AG04450 (cell line): ENCODE data around the gene MYLK. TPM values are rescaled to one million over a fixed set of nuclear protein-coding genes. Genes with fewer than 3 reads are reported as not detected.
A peak's percentile ranks its signal among the peaks of the same experiment; 100 is the strongest.

Source experiments
- CTCF ChIA-PET: fragments of 300-600, 350-600 bp; formaldehyde crosslinking; extraction: SDS; loops from one replicate; lab custom pipeline; 2022; ENCODE audit warnings: antibody characterized with exemption, inconsistent platforms; lab: Charles Lee
- POLR2A ChIA-PET: fragments of 350-600 bp; formaldehyde crosslinking; extraction: SDS; loops from one replicate; lab custom pipeline; 2021; ENCODE audit warnings: antibody characterized with exemption, inconsistent platforms; lab: Yijun Ruan, JAX
- DNase-seq: peaks from one replicate; pipeline ENCODE4 v3.0.0-alpha.2; 2011; ENCODE audit warnings: low read depth, low spot score
- H3K27ac ChIP-seq: one replicate; pipeline ENCODE4 v1.5.1; 2012; ENCODE audit warnings: low read depth, low read length, control low read depth
- H3K27me3 ChIP-seq: one replicate; pipeline ENCODE4 v1.6.0; 2012; ENCODE audit warnings: low read length; ENCODE audit not compliant: control insufficient read depth, insufficient read depth
- H3K4me3 ChIP-seq: 2 replicates; pipeline ENCODE4 v1.5.1; 2011; ENCODE audit warnings: mild to moderate bottlenecking, low read depth, low read length, control low read depth
- H3K9me3 ChIP-seq: 2 replicates; pipeline ENCODE4 v1.5.1; 2012; ENCODE audit warnings: low read length; ENCODE audit not compliant: control insufficient read depth, insufficient read depth
- CTCF ChIP-seq: IDR thresholded peaks from 2 replicates; pipeline ENCODE4 v1.5.1; 2011; ENCODE audit warnings: low read depth, low read length, control low read depth, inconsistent platforms
- polyA plus RNA-seq: library from polyadenylated mRNA; depleted of rRNA; stranded (reverse); fragments of >200 nt; gene quantifications from 2 replicates; pipeline ENCODE4 v1.2.3, GENCODE V29; 2011

The MYLK gene
- polyA plus RNA-seq, 1 experiment = 1,320 TPM

GRCh38 chr3:123642957-123643330 lies 241.2 kb downstream of the MYLK start:
- Histone ChIP-seq H3K9me3 (no peaks in the 10 kb centered on the region), H3K27ac (peak overlapping the region; percentile 23), H3K4me3 (no peak overlapping the region), H3K27me3 (no peaks in the 10 kb centered on the region)
- ChIA-PET POLR2A (no interaction called here), CTCF (interaction anchor here (0.9 to 5.5 kb wide), 27 partner anchors 9 to 390 kb away, joined by 3 to 112 read pairs (median 6); partner anchors contain the start of genes HACD2 and KALRN)
- TF ChIP-seq CTCF = no peak
- DNase-seq = no peak

- peak; percentile 89 for TF ChIP-seq CTCF
- Histone ChIP-seq H3K27me3 (no peaks in the 10 kb centered on the region), H3K9me3 (no peaks in the 10 kb centered on the region), H3K4me3 (no peak overlapping the region), H3K27ac (no peak overlapping the region)
- peak; percentile 86 for DNase-seq
- ChIA-PET CTCF (interaction anchor here (0.6 to 5.5 kb wide), 40 partner anchors 9 to 391 kb away, joined by 3 to 112 read pairs (median 5); partner anchors contain the start of genes HACD2 and KALRN), POLR2A (interaction anchor here (0.6 kb wide), 1 partner anchor 76 kb away, joined by 3 read pairs; no protein-coding TSS in a partner anchor)
Observed at GRCh38 chr3:123642182-123642956, 241.8 kb downstream of the MYLK start.

GRCh38 chr3:123641505-123641904 lies 242.6 kb downstream of the MYLK start:
- no peaks in the 10 kb centered on the region for H3K27me3 ChIP-seq
- H3K4me3 ChIP-seq = no peak overlapping the region
- no peak for DNase-seq
- TF ChIP-seq CTCF = no peak
- H3K9me3 ChIP-seq = no peaks in the 10 kb centered on the region
- ChIA-PET CTCF (interaction anchor here (0.9 to 5.5 kb wide), 27 partner anchors 8 to 392 kb away, joined by 3 to 112 read pairs (median 7); partner anchors contain the start of gene KALRN), POLR2A (no interaction called here)
- H3K27ac ChIP-seq = peak overlapping the region; percentile 31

GRCh38 chr3:123640740-123641462 lies 243.2 kb downstream of the MYLK start:
- no peak for DNase-seq
- H3K27ac ChIP-seq = no peak overlapping the region
- no peak for TF ChIP-seq CTCF
- H3K4me3 ChIP-seq = no peak overlapping the region
- CTCF ChIA-PET = interaction anchor here (1.3 to 5.5 kb wide), 12 partner anchors 7 to 86 kb away, joined by 4 to 112 read pairs (median 9); no protein-coding TSS in a partner anchor
- H3K9me3 ChIP-seq = no peaks in the 10 kb centered on the region
- POLR2A ChIA-PET = no interaction called here
- H3K27me3 ChIP-seq = no peaks in the 10 kb centered on the region
